Neutrophil (primary cell): ENCODE results near the gene AKAP12.
"Not testable (repeated sequence)": the region's sequence is repeated elsewhere in the genome, so short reads cannot be mapped to it uniquely, and the experiment has no call there.

Source experiments
- H3K27ac ChIP-seq: fragments of 200-600 bp; sonication (generic); 2 replicates; pipeline ENCODE4 v1.5.1; 2016; ENCODE audit warnings: mild to moderate bottlenecking, moderate library complexity
- H3K27me3 ChIP-seq: fragments of 200-600 bp; sonication (generic); 2 replicates; pipeline ENCODE4 v1.6.0; 2016; ENCODE audit warnings: mild to moderate bottlenecking
- H3K36me3 ChIP-seq: fragments of 200-600 bp; sonication (generic); 2 replicates; pipeline ENCODE4 v1.5.1; 2017
- H3K4me1 ChIP-seq, 2 experiments: fragments of 200-600 bp in 1 of 2; sonication (generic) in 1 of 2; 1 replicate in 1 of 2; 2 replicates in 1 of 2; pipeline versions ENCODE4 v1.5.1 to v1.6.1; 2013 to 2016; ENCODE audit warnings: low read depth in 1 of 2, low read length in 1 of 2, mild to moderate bottlenecking in 1 of 2, moderate library complexity in 1 of 2; ENCODE audit not compliant: control insufficient read depth in 1 of 2, insufficient read depth in 1 of 2
- H3K4me3 ChIP-seq, 2 experiments: fragments of 200-600 bp in 1 of 2; sonication (generic) in 1 of 2; 1 replicate in 1 of 2; 2 replicates in 1 of 2; pipeline ENCODE4 v1.5.1; 2013 to 2016; ENCODE audit warnings: low read depth in 1 of 2, low read length in 1 of 2, mild to moderate bottlenecking in 1 of 2, moderate library complexity in 1 of 2
- H3K9me3 ChIP-seq: fragments of 200-600 bp; sonication (generic); 2 replicates; pipeline ENCODE4 v1.5.1; 2016
- CTCF ChIP-seq: fragments of 200-600 bp; sonication (generic); IDR thresholded peaks from 2 replicates; pipeline ENCODE4 v1.5.1; 2016; ENCODE audit warnings: antibody characterized with exemption

Gene AKAP12

GRCh38 chr6:151338651-151339200, 99.0 kb downstream of the AKAP12 start:
- H3K36me3 ChIP-seq = no peaks in the 10 kb centered on the region
- no peaks in the 10 kb centered on the region for H3K27me3 ChIP-seq
- H3K4me3 ChIP-seq = no peak overlapping the region
- TF ChIP-seq CTCF = no peak
- no peaks in the 10 kb centered on the region for H3K4me1 ChIP-seq
- no peaks in the 10 kb centered on the region for H3K9me3 ChIP-seq
- no peak overlapping the region for H3K27ac ChIP-seq

- no peaks in the 10 kb centered on the region for H3K9me3 ChIP-seq
- no peak for TF ChIP-seq CTCF
- H3K27ac ChIP-seq = no peak overlapping the region
- H3K4me3 ChIP-seq = no peak overlapping the region
- H3K36me3 ChIP-seq = no peaks in the 10 kb centered on the region
- no peaks in the 10 kb centered on the region for H3K27me3 ChIP-seq
- H3K4me1 ChIP-seq = no peaks in the 10 kb centered on the region
Measured at GRCh38 chr6:151339369-151339768, 99.6 kb downstream of the AKAP12 start.

- no peak for TF ChIP-seq CTCF
- H3K27ac ChIP-seq = no peak overlapping the region
Measured at GRCh38 chr6:151340219-151340978, 100.6 kb downstream of the AKAP12 start.

GRCh38 chr6:151341476-151342195, 101.9 kb downstream of the AKAP12 start:
- Histone ChIP-seq H3K9me3 (no peaks in the 10 kb centered on the region), H3K36me3 (no peaks in the 10 kb centered on the region), H3K27me3 (no peaks in the 10 kb centered on the region), H3K4me3 (no peak overlapping the region), H3K4me1 (no peaks in the 10 kb centered on the region), H3K27ac (no peak overlapping the region)
- TF ChIP-seq CTCF = no peak

More at GRCh38 chr6:151340219-151340978, 100.6 kb downstream of the AKAP12 start:
- H3K9me3 ChIP-seq = no peaks in the 10 kb centered on the region
- H3K4me3 ChIP-seq = no peak overlapping the region
- H3K4me1 ChIP-seq = no peaks in the 10 kb centered on the region
- no peaks in the 10 kb centered on the region for H3K36me3 ChIP-seq
- H3K27me3 ChIP-seq = no peaks in the 10 kb centered on the region

GRCh38 chr6:151342750-151343149, 103.0 kb downstream of the AKAP12 start:
- not testable (repeated sequence) for H3K4me3 ChIP-seq, H3K27ac ChIP-seq, H3K27me3 ChIP-seq, H3K4me1 ChIP-seq, H3K36me3 ChIP-seq, H3K9me3 ChIP-seq
